AG20443 (cell line): ENCODE measurements around the gene VPS52.

Experiments used
- DNase-seq: peaks from one replicate; pipeline ENCODE4 v3.0.0; 2012; ENCODE audit warnings: low spot score, mixed read lengths

Gene VPS52

DNA sequence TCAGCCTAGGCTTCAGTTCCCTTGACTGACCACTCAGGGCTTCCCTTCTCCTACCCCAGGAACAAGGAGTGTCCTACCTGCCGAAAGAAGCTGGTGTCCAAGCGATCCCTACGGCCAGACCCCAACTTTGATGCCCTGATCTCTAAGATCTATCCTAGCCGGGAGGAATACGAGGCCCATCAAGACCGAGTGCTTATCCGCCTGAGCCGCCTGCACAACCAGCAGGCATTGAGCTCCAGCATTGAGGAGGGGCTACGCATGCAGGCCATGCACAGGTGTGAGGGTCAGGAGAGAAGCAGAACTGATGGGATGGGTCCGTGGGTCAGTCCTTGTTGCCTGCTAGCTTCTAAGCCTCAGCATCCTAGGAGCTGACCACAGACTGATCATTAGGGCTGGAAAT is 61.8 kb downstream of the VPS52 start:
- DNase-seq: no peak

GRCh38 chr6:33208091-33208967 is 63.3 kb downstream of the VPS52 start, which contains the start of gene RING1:
RING1 (plus strand) TSS chr6:33208500; CDS start chr6:33208823, 323 bp downstream.
- DNase-seq: peak; percentile 97

DNA sequence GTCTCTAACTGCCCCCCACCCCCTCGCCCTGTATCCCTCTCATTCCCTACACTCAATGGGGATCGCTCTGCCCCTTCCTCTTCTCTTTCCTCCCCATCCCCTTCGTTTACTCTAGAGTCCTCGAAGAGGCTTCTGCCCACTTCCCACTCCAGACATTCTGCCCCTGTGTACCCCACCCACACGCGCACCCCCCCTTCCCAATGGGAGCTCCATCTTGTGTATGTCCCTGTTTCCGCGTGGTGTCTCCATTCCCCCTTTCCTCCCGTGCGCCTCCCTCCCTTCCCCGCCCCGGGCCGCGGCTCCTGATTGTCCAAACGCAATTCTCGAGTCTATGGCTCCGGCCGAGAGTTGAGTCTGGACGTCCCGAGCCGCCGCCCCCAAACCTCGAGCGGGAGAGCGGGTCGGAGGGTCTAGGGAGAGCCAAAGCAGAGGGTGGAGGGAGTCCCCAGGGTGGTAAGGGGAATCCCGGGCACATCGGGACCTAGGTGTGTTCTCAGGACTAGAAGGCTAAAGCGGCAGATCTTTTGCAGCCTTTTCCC is 64.1 kb downstream of the VPS52 start:
- peak; percentile 71 for DNase-seq

GRCh38 chr6:33206864-33207551 is 64.7 kb downstream of the VPS52 start:
- peak; percentile 71 for DNase-seq

- DNase-seq: no peak
Measured at GRCh38 chr6:33206027-33206863, 65.4 kb downstream of the VPS52 start.

DNA sequence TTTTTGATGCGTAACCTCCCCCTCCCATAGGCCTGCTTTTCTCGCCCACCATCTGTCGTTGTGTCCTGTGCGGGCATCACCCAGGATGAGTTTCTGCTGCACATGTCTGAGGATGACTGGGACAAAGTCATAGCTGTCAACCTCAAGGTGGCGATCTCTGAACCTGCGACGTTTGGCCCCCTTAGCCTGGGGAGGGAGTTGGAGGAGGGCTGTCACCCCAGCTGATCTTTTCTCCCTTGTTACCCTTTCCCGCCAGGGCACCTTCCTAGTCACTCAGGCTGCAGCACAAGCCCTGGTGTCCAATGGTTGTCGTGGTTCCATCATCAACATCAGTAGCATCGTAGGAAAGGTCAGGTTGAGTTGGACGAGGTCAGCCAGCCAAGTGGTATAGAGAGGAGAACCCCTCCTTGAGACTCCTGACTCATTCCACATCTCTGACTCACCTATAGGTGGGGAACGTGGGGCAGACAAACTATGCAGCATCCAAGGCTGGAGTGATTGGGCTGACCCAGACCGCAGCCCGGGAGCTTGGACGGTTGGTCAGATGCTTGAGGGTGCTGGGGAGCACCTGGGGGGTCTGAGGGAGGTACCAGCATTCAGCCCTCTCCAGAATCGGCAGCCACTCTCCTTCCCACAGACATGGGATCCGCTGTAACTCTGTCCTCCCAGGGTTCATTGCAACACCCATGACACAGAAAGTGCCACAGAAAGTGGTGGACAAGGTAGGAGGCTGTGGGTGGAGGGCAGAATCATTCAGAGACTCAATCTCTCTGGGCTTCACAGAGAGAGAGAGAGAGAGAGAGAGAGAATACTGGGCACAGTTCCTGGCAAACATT is 66.3 kb downstream of the VPS52 start:
- no peak for DNase-seq

GRCh38 chr6:33204415-33205190 is 67.1 kb downstream of the VPS52 start, which contains the start of gene HSD17B8:
HSD17B8 (plus strand) TSS chr6:33204655; CDS start chr6:33204669, 14 bp downstream.
- peak; percentile 95 for DNase-seq

GRCh38 chr6:33204165-33204414 is 67.6 kb downstream of the VPS52 start:
- no peak for DNase-seq

- no peak for DNase-seq
Measured at GRCh38 chr6:33203443-33204164, 68.1 kb downstream of the VPS52 start.

GRCh38 chr6:33202799-33203198 is 68.9 kb downstream of the VPS52 start:
- DNase-seq: no peak

DNA sequence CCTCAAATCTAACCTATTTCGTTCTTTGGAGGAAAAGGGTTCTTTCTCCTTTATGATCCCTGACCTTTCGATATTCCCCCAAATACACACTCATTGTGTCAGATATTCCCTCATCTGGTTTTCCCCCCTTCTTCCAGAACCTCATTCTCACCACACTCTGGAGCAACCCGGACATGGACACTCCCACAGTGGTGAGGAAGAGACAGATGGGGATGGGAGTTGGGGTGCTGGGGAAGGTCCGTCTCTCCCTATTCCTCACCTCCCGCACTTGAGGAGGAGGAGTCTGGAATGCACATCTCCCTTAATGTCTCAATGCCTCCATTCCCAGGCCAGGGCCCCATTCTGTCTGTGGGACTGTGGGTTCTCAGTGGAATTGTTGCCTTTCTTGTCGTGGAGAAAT is 69.7 kb downstream of the VPS52 start:
- DNase-seq: no peak

DNA sequence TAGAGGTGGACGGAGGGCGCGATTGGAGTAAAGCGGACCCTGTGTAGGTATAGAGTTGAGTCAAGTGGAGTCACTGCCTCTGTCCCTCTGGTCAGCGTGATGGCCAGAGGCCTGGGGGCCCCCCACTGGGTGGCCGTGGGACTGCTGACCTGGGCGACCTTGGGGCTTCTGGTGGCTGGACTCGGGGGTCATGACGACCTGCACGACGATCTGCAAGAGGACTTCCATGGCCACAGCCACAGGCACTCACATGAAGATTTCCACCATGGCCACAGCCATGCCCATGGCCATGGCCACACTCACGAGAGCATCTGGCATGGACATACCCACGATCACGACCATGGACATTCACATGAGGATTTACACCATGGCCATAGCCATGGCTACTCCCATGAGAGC is 70.5 kb downstream of the VPS52 start:
- DNase-seq: no peak
